Left ventricle myocardium inferior (tissue), 1 donor: ENCODE measurements around the gene CDC37L1. TPM values are rescaled to one million over a fixed set of nuclear protein-coding genes. Genes with fewer than 3 reads are reported as not detected.

Source experiments
- DNase-seq: peaks from one replicate; pipeline ENCODE4 v3.0.0-alpha.2; 2020
- H3K27ac ChIP-seq: fragments of 200-600 bp; replicated peaks from 2 replicates; pipeline ENCODE4 v1.8.0; 2021
- H3K27me3 ChIP-seq: fragments of 200-600 bp; 2 replicates; pipeline ENCODE4 v1.8.0; 2021; ENCODE audit warnings: low read depth
- H3K36me3 ChIP-seq: fragments of 200-600 bp; 2 replicates; pipeline ENCODE4 v1.8.0; 2021
- H3K4me1 ChIP-seq: fragments of 200-600 bp; 2 replicates; pipeline ENCODE4 v1.8.0; 2021
- H3K4me3 ChIP-seq: fragments of 200-600 bp; 2 replicates; pipeline ENCODE4 v1.8.0; 2021; ENCODE audit warnings: mild to moderate bottlenecking, moderate library complexity
- H3K9me3 ChIP-seq: fragments of 200-600 bp; replicated peaks from 2 replicates; pipeline ENCODE4 v1.8.0; 2021
- CTCF ChIP-seq: fragments of 200-600 bp; IDR thresholded peaks from 2 replicates; pipeline ENCODE4 v1.8.0; 2021; ENCODE audit warnings: antibody characterized with exemption, mild to moderate bottlenecking, borderline replicate concordance
- intact Hi-C: fragments of 100-400 bp; cut with micrococcal nuclease; formaldehyde crosslinking; loops from one replicate; pipeline ENCODE4 v1.11.0; 2022
- total RNA-seq: library from RNA; stranded (reverse); fragmentation: NEBNext Ultra II Directional; extraction: Animal tissue kit (Norgen Biotek cat#: 25700); gene quantifications from one replicate; pipeline ENCODE4 v1.2.1, GENCODE V29; 2021
- donor health status: DM: no; HTN: yes; CAD: no; lungs with severe emphysema.

Gene CDC37L1
- total RNA-seq, 1 donor from 2014 or later: 42.4 TPM

- no peaks in the 10 kb centered on the region for H3K9me3 ChIP-seq
- DNase-seq: no peak
- intact Hi-C loops: no loop called here
- no peaks in the 10 kb centered on the region for H3K27me3 ChIP-seq
- no peak for TF ChIP-seq CTCF
- no peak overlapping the region for H3K27ac ChIP-seq
- no peak overlapping the region for H3K4me3 ChIP-seq
- peaks cover 83% of the 10 kb centered on the region for H3K36me3 ChIP-seq
- peaks cover 6% of the 10 kb centered on the region for H3K4me1 ChIP-seq
Observed at GRCh38 chr9:4714266-4715016, 35.1 kb downstream of the CDC37L1 start.

GRCh38 chr9:4716163-4716562 is 36.8 kb downstream of the CDC37L1 start:
- no peak for TF ChIP-seq CTCF
- intact Hi-C loops: no loop called here
- H3K27ac ChIP-seq: no peak overlapping the region
- H3K36me3 ChIP-seq: peaks cover 83% of the 10 kb centered on the region
- DNase-seq: no peak
- H3K9me3 ChIP-seq: no peaks in the 10 kb centered on the region
- H3K4me3 ChIP-seq: no peak overlapping the region
- peaks cover 6% of the 10 kb centered on the region for H3K4me1 ChIP-seq
- no peaks in the 10 kb centered on the region for H3K27me3 ChIP-seq

GRCh38 chr9:4717815-4718214 is 38.4 kb downstream of the CDC37L1 start:
- H3K36me3 ChIP-seq: peaks cover 82% of the 10 kb centered on the region
- peaks cover 6% of the 10 kb centered on the region for H3K4me1 ChIP-seq
- H3K27me3 ChIP-seq: no peaks in the 10 kb centered on the region
- H3K27ac ChIP-seq: peak overlapping the region; percentile 11
- no peak overlapping the region for H3K4me3 ChIP-seq
- intact Hi-C loops: no loop called here
- no peaks in the 10 kb centered on the region for H3K9me3 ChIP-seq
- no peak for DNase-seq
- no peak for TF ChIP-seq CTCF

GRCh38 chr9:4718911-4719310 is 39.5 kb downstream of the CDC37L1 start:
- peaks cover 6% of the 10 kb centered on the region for H3K4me1 ChIP-seq
- intact Hi-C loops: no loop called here
- H3K9me3 ChIP-seq: no peaks in the 10 kb centered on the region
- DNase-seq: no peak
- no peak overlapping the region for H3K4me3 ChIP-seq
- no peak overlapping the region for H3K27ac ChIP-seq
- no peak for TF ChIP-seq CTCF
- H3K27me3 ChIP-seq: no peaks in the 10 kb centered on the region
- peaks cover 75% of the 10 kb centered on the region for H3K36me3 ChIP-seq

GRCh38 chr9:4721736-4722135 is 42.4 kb downstream of the CDC37L1 start:
- DNase-seq: no peak
- Histone ChIP-seq H3K4me1 (peaks cover 6% of the 10 kb centered on the region), H3K27ac (no peak overlapping the region), H3K4me3 (no peak overlapping the region), H3K9me3 (no peaks in the 10 kb centered on the region), H3K27me3 (no peaks in the 10 kb centered on the region), H3K36me3 (peaks cover 57% of the 10 kb centered on the region)
- no peak for TF ChIP-seq CTCF
- intact Hi-C loops: no loop called here
